HK-2 (cell line): ENCODE data around the gene ACO2.

Experiments
- DNase-seq: peaks from one replicate; pipeline ENCODE4 v3.0.0-alpha.2; 2018; ENCODE audit not compliant: unreplicated experiment

The ACO2 gene

DNA sequence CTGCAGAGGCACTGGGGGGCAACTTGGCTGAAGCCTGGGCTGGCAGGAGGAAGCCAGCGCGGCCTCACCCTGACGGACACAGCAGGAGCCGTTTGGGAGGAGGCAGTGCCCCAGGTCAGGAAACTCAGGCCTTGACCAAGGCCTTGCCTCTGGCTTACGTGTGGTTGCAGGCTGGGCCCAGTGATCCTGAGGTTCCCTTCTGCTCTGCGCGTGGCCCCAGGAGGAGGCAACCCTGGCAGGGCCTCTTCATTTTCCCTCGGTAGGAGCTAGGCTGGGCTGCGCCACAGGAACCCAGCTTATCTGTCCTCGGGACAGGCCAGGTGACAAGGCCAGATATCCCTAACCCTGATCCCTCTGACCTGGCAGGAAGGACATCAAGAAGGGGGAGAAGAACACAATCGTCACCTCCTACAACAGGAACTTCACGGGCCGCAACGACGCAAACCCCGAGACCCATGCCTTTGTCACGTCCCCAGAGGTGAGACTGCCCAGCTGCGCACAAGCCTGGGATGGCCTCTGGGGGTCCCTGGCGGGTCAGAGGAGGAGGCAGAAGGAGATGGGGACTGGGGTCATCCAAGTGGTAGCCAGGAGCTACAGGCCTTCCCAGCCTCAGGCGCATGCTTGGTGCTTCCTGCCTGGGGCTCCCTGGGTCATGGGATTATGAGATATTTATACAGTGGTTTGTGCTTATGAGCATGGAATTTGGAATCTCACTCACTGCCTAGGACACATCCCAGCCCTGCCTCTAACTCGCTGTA is 54.7 kb downstream of the ACO2 start:
- DNase-seq: no peak

DNA sequence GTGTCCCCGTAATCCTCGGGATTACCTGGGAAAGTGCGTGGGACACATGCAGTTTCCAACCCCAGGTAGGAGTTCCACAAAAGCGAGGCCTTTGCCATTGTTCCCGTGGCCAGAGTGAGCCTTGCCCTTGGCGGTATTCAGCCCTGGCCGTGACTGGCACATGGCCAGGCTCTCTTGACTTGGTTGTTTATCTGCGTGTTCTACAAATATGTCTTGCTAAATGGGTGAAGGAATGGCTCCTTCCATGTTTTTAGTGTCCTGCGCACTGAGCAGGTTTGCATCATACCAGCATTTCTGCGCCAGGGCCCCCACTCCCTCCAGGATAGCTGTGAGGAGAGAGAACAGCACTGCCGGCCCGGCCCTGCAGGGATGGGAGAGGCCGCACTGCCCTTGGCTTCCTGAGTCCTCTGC is 55.3 kb downstream of the ACO2 start:
- DNase-seq: no peak

DNA sequence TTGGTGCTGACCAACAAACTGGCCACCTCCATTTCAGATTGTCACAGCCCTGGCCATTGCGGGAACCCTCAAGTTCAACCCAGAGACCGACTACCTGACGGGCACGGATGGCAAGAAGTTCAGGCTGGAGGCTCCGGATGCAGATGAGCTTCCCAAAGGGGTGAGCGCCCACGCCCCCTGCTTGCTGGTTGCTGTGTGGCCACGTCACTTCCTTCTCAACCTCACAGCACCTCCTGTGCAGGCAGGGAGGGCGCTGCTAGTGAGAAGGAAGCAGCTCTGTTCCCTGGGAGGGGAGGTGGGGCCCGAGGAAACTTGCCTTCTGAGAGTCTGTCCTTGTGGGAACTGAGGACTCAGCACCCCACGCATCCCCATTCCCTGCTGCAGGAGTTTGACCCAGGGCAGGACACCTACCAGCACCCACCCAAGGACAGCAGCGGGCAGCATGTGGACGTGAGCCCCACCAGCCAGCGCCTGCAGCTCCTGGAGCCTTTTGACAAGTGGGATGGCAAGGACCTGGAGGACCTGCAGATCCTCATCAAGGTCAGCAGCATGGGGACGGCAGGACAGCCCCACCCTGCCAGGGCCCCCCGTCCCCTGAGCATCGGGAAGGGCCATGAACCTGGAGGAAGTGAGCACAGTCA is 56.0 kb downstream of the ACO2 start:
- no peak for DNase-seq

DNA sequence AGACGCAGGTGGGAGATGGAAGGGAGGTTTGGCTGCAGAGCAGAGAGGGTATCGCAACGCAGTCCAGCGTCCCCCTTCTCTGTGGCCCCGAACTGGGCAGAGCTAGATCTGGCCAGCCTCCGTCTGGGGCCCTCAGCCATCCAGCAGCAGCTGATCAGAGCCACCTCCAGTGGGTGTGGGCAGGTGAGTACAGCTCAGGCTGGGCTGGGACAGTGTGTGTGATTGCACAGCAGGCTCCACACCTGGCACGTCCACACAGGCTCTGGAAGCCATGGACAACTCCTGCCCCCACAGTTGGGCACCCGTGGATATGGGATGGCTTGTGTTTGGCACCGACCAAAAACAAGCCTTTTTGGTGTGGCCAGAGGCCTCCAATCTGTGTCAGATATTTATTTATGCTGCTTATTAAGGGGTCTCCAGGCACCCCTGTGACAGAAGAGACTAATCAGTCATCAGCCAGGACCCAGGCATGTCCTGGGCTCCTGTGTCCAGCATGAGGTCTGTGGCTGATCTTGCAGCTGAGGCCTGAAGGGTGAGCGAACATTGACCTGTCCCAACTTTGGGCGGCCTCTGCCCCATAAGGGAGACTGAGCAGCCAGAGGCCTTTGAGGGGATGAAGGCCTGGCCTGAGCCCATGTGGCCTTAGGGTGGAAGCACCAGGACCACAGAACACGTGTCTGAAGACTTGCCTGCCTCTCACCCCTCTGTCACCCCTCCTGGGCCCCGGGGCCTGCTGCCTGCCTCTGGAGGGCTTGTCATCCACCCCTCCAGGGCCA is 56.7 kb downstream of the ACO2 start:
- DNase-seq: no peak

DNA sequence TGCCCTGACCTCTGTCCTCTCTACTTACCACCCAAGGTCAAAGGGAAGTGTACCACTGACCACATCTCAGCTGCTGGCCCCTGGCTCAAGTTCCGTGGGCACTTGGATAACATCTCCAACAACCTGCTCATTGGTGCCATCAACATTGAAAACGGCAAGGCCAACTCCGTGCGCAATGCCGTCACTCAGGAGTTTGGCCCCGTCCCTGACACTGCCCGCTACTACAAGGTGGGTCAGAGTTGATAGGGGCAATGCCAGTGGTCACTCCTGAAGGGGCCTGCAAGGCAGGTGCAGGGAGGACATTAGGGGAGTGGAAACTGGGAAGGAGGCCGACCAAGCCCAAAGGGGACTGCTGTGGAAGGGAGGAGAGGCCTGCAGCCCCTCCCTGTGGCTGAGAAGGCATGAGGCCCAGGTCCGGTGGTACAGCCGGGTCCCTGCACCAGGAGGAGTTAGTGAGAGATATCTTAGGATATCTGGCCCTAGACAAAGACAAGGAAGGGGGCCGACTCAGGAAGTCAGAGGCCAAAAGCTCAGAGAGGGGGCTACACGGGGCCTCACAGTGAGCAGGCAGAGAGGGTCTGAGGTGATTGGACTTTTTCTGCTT is 57.4 kb downstream of the ACO2 start:
- DNase-seq: no peak

DNA sequence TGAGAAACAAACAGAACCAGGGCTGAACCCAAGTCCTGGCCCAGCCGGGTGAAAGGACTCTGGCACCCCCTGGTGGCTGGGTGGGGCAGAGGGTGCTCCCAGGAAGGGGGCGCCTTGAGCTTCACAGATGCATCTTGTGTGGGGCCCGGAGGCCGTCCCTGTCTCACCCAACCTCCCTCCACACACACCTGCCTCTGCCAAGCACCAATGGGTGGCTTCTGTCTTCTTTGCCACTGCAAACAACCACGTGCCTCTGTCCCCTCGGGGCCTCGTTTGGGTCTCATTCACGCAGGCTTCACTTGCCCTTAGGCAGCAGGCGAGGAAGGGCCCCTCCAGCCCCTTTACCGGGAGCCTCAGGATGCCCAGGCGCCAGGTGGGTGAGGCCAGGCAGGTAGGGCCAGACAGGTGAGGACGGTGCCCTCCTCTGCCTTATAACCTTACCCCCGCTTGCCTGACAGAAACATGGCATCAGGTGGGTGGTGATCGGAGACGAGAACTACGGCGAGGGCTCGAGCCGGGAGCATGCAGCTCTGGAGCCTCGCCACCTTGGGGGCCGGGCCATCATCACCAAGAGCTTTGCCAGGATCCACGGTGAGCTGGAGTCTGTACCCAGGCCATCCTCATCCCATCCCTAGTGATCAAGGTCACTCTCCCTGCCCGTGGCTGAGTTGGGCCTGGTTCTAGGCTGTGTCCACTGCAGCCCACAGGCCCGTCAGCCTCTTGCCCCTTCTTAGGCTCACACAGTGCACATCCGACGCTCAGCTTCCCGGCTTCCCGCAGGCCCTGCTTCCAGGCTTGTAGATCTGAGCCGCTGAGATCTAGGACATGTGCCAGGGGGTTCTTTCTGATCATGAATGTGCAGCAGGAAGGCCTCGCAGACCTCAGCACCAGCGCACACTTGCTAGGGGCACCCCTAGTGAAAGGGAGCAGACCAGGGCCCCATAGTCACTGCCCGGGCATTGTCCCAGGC is 58.2 kb downstream of the ACO2 start:
- DNase-seq: peak; percentile 41

DNA sequence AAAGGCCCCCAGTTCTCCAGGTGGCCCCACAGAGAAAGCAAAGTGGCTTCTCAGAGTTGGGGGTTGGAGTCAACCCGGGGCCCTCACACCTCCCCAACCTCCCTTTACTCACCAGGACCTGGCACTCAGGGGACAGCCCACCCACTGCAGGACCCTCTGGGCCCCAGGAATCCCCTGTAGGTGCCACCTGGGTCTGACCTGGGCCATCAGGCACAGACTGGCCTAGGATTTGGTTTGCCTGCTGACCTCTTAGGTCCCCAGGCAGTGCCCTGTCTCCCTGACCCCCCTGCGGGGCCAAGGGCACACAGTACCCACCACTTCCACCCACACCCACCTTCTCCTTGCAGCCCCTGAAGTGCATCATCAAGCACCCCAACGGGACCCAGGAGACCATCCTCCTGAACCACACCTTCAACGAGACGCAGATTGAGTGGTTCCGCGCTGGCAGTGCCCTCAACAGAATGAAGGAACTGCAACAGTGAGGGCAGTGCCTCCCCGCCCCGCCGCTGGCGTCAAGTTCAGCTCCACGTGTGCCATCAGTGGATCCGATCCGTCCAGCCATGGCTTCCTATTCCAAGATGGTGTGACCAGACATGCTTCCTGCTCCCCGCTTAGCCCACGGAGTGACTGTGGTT is 59.3 kb downstream of the ACO2 start:
- DNase-seq: no peak

DNA sequence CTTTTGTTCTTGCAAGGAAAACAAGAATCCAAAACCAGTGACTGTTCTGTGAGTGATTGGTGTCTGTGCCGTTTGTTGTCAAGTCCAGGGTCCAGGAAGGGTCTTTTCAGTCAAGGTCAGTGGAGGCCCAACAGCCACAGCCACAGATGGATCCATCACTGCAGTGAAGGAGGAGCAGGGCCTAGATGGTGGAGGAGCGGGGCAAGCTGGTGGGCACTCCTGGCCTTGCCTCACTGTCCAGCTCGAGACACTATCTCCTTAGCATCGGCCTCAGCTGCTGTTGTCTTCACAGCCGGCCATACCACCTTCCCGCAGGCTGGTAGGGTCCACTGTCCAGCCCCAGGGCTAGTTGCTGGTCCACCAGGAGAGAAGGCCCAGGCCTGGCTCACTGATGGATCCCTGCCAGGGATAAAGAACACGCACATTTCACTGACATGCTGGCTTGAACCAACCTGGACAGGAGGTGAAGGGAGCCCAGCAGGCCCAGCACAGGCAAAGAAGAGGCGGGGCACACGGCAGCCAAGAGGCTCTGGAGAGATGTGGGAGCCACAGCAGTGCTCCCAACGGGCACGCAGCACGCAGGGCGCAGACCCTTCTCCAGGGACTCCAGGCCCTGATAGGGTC is 60.1 kb downstream of the ACO2 start:
- DNase-seq: no peak

DNA sequence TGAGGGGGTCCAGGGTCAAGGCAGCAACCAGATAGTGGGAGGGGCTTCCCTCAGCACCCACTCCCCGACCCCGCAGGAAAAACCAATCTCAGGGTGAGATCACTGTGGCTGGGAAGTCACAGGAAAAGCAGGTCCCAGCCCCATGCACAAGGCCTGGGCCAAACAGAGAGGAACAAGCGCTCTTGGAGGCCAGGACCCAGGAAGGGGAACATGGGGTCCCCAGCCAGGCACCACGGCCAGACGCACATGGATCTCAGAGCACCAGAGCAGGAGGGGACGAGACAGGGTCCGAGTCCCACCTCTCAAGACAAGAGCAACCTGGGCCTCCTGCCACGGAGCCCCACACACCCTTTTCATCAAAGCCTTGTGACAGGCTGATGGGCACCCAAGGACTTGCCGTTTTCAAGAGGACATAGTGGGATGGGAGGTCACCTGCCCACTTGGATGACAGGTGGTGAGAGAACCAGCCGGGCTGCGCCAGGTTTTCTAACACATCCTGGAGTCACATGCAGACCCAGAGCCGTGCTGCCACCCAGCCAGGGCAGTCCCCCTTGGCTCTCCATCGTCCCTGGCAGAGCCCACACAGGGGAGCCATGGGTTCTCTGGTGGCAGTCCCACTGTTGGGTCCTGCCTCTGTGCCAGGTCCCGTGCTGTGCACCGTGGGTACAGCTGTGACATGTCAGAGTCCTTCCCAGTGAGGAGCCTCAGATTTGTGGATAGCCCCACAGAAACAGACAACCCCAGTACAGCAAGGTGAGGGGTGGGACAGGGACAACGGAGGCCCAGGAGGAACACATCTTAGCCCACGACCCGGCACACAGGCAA is 62.2 kb downstream of the ACO2 start:
- DNase-seq: no peak

DNA sequence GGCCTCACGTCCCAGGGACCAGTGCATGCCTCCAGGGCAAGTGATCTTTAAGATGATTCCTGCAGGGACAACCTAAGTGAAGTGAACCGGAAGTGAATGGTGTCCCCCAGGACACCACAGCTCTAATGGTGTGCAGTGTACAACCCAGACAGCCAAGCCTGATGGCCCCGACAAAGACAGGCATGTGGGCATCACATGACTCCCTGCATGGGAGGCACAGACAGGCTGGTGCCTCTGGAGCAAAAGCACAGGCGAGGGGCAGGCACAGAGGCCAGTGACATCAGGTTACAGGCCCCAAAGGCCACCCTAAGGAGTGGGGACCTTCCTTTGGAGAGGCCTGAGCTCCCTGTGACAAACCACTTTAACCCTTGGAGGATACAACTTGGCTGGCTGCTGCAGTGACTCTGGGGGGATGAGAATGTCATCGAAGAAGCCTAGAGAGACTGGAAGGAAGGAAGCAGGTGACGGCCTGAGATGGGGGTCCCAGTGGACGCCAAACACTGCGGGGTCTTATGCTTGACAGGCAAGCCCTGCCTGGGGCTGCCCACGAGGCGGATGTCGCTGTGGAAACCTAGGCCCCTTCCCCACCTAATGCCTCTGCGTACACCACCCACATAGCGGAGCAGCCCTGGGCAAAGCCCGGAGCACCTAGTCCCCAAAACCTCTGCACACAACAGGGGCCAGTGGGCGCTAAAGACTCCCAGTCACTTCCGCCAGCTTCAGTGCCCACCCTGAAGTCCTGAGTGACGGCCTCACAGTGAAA is 63.0 kb downstream of the ACO2 start:
- DNase-seq: no peak

DNA sequence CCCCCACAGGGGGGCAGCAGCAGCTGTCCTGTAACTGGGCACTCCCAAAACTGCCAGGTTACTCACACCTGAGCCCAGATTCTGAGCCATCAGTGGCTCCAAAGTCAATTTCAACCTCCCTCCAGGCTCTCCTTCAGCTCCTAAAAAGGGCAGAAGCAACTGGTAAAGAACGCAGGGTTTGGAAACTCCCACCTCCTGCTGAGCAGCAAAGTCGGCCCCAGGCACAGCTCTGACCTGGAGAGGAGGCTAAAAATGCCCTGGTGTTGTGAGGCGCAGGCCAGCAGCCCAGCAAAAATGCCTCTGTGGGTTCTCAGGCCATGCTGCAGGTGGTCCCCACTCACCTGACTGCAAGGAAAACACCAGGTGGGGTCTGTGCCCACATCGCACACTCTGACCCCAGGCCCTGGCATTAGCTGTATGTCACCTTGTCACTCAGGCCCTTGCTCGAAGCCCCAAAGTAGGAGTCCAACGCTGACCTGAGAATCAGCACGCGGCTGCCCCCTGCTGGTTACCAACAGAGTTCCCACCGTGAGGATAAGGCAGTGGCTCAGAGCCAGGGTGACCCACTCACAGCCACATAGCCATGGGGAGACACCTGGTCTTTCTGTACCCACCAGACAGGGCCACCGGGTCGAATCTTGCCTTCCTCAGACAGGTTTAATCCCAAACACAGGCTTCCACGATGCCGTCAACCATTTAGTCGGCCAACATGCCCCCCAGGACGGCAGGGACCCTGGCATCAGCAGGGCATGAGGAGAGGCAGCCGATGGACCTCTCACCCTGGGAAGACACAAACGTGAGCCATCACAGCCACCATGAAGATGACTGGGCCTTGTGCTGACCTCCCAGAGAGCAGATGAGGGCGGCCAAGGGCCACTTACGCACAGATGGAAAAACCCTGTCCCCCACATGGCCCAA is 64.2 kb downstream of the ACO2 start:
- DNase-seq: peak; percentile 38

DNA sequence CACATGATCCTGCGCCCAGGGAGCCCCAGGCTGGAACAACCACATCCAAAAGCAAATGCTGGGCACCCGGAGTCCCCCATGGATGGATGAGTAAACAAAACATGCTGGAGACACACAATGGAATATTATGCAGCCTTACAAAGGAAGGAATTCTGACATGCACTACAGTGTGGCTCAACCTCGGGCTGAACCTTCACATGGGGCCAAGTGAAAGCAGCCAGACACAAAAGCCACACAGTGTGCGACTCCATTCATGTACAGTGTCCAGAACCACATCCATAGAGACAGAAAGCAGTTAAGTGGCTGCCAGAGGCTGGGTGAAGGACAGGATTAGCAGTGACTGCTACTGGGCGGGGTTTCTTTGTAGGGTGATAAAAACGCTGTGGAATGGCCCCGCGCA is 65.3 kb downstream of the ACO2 start:
- DNase-seq: no peak

DNA sequence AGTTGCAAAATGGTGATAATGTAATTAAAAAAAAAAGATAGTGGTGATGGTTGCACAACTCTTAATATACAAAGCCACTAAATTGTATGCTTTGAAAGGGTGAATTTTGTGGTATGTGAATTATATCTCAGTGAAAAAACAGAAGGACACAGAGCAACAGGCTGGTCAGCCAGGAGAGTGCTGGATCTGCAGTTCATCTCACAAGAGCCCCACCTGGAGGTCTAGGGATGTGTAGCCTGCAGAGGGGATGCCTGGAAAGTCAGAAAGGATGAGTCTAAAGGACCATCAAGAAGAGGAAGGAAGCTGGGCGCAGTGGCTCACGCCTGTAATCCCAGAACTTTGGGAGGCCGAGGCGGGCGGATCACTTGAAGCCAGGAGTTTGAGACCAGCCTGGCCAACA is 66.3 kb downstream of the ACO2 start:
- no peak for DNase-seq

DNA sequence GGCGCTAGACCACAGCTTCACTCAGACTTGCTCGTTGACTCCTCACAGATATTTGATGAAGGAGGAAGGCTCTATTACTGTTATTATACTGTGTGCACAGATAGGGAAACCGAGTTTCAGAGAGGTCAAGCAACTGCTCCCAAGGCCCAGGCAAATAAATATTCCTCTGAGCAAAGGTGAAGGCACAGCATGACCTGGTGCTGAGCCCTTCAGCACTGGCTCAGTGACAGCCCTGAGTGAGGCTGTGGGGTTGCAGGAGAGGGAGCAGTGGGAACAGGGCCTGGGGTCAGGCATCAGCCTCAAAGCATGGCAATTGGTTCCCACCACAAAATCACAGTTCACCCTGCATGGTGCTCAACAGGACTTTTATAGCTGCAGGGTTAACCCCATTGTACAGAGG is 68.3 kb downstream of the ACO2 start:
- DNase-seq: no peak

DNA sequence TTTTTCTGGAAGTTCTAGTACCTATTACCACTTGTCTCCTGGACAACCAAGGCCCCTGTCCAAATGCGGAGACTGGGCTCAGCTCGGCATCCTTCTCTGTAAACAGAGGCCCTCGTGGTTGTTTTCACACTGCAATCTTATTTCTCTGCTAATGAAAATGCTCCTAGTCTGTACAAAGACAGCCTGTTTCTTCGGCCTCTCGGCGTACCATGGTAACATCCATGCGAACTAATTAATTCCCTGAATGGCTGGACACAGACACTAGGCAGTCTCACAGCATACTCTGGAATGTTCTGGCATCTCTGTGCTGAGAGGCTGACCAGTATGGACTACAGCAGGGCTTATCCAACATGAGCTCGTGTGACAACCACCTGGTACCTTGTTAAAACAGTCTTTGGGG is 69.7 kb downstream of the ACO2 start:
- DNase-seq: no peak

DNA sequence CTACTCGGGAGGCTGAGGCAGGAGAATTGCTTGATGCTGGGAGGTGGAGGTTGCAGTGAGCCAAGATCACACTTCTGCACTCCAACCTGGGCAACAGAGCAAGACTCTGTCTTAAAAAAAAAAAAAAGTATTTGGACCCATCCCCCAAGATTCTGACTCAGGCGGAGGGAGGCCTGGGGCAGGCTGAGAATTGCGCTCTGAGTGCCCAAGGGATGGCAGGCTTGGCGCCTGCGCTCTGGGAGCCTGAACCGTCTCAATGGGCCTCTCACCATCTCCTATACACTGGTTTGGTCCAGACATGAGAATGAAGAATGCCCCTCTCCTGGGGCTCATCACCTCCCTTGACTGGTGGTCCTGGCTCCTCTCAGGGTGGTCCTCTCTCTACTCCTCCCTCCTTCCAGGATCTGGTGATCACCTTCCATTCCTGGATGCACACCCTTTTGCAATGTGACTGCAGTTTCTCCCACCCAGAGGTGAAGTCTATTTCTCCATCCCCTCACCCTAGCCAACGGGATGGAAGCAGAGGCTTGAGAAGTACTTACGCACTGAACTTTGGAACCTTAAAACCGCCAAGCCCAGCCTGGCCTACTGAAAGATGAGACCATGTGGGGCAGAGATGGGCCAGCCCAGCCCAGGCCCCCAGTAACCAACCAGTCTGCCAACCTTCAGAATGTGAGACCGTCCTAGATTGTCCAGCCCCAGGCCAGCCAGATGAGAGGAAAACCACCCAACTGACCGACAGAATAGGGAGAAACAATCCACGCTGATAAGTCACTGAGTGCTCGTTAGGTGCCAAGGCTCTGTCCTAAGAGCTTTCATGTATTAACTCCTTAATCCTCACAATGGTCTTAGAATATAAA is 70.5 kb downstream of the ACO2 start:
- no peak for DNase-seq

DNA sequence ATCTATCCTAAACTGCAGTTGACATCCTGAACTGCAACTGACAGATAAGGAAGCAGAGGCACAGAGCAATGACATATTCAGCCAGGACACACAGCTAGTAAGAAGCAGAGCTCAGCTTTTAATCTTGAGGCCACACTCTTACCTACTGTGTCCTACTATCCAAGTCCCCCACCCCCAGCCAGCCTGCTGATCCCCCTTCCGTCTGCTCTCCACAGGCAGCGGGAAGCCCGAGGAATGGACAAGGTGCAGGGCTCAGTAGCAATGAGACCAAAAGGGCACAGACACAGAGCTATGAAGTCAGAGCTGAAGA is 71.0 kb downstream of the ACO2 start:
- no peak for DNase-seq
